Erythroblast (primary cell): ENCODE results near the gene TTC9C.

Experiments used
- GATA1 ChIP-seq: IDR thresholded peaks from 2 replicates; pipeline ENCODE4 v1.6.1; 2011; ENCODE audit warnings: low read depth, mild to moderate bottlenecking, control low read depth, low read length, moderate library complexity
- POLR2A ChIP-seq: IDR thresholded peaks from 2 replicates; pipeline ENCODE4 v1.6.1; 2011; ENCODE audit warnings: mild to moderate bottlenecking, low read length

- TF ChIP-seq POLR2A (peak; percentile 80), GATA1 (no peak)
Observed at GRCh38 chr11:62705880-62706849, 22.1 kb upstream of the TTC9C start.
